ENCODE data around the gene KIF26B. TPM values are rescaled to one million over a fixed set of nuclear protein-coding genes. Genes with fewer than 3 reads are reported as not detected.

KIF26B gene
- total and polyA plus RNA-seq, 8 donors: 0.27 to 4.5 (median 0.63) TPM

- intact Hi-C loops (cut with DNase I): no loop called here
Measured at GRCh38 chr1:245288796-245289195, 134.0 kb downstream of the KIF26B start.

GRCh38 chr1:245290836-245291235 lies 136.1 kb downstream of the KIF26B start:
- Histone ChIP-seq H3K36me3 (no peaks in the 10 kb centered on the region), H3K27ac (no peak overlapping the region), H3K4me1 (no peaks in the 10 kb centered on the region), H3K27me3 (no peaks in the 10 kb centered on the region), H3K4me3 (no peak overlapping the region), H3K9me3 (no peaks in the 10 kb centered on the region)
- no peak for FAIRE-seq
- no peak for DNase-seq
- no peak for ATAC-seq
- intact Hi-C loops (cut with DNase I): no loop called here
- WGBS, 2 donors: 66 to 83% methylated on average over 1 of the region's 1 CpG
- TF ChIP-seq CTCF (IDR thresholded peaks at IDR 0.05): no peak

More at GRCh38 chr1:245288796-245289195, 134.0 kb downstream of the KIF26B start:
- no peaks in the 10 kb centered on the region for H3K9me3 ChIP-seq
- WGBS, 2 donors: 39 to 42% methylated on average over 1 of the region's 1 CpG
- H3K27me3 ChIP-seq: no peaks in the 10 kb centered on the region
- H3K4me3 ChIP-seq: no peak overlapping the region
- TF ChIP-seq CTCF (IDR thresholded peaks at IDR 0.05): no peak
- FAIRE-seq: no peak
- H3K36me3 ChIP-seq: no peaks in the 10 kb centered on the region
- no peak overlapping the region for H3K27ac ChIP-seq
- no peaks in the 10 kb centered on the region for H3K4me1 ChIP-seq
- DNase-seq: no peak
- ATAC-seq: no peak

- FAIRE-seq (no peak), DNase-seq (no peak), ATAC-seq (no peak)
- Histone ChIP-seq H3K4me3 (no peak overlapping the region), H3K4me1 (no peaks in the 10 kb centered on the region), H3K27ac (no peak overlapping the region), H3K9me3 (no peaks in the 10 kb centered on the region), H3K36me3 (no peaks in the 10 kb centered on the region), H3K27me3 (no peaks in the 10 kb centered on the region)
- intact Hi-C loops (cut with DNase I): no loop called here
- 60 to 66% methylated on average over 4 of the region's 4 CpGs for WGBS, 2 donors
- no peak for TF ChIP-seq CTCF (IDR thresholded peaks at IDR 0.05)
Measured at GRCh38 chr1:245291351-245291750, 136.6 kb downstream of the KIF26B start.

- FAIRE-seq (no peak), DNase-seq (no peak), ATAC-seq (no peak)
- Histone ChIP-seq H3K27ac (no peak overlapping the region), H3K27me3 (no peaks in the 10 kb centered on the region), H3K36me3 (no peaks in the 10 kb centered on the region), H3K4me1 (no peaks in the 10 kb centered on the region), H3K4me3 (no peak overlapping the region), H3K9me3 (no peaks in the 10 kb centered on the region)
- intact Hi-C loops (cut with DNase I): no loop called here
- no peak for TF ChIP-seq CTCF (IDR thresholded peaks at IDR 0.05)
- 83 to 90% methylated on average over 14 of the region's 14 CpGs for WGBS, 2 donors
Measured at GRCh38 chr1:245292141-245292540, 137.4 kb downstream of the KIF26B start.

GRCh38 chr1:245292553-245292952 lies 137.8 kb downstream of the KIF26B start:
- Histone ChIP-seq H3K27ac (no peak overlapping the region), H3K36me3 (no peaks in the 10 kb centered on the region), H3K9me3 (no peaks in the 10 kb centered on the region), H3K4me1 (no peaks in the 10 kb centered on the region), H3K4me3 (no peak overlapping the region), H3K27me3 (no peaks in the 10 kb centered on the region)
- DNase-seq (no peak), ATAC-seq (no peak), FAIRE-seq (no peak)
- WGBS, 2 donors: 70 to 71% methylated on average over 6 of the region's 6 CpGs
- no peak for TF ChIP-seq CTCF (IDR thresholded peaks at IDR 0.05)
- intact Hi-C loops (cut with DNase I): no loop called here

All from pancreas (tissue), 10 donors.